HG02840 (cell line): ENCODE measurements around the gene RASL12.
"Not testable (repeated sequence)": the region's sequence is repeated elsewhere in the genome, so short reads cannot be mapped to it uniquely, and the experiment has no call there.

Experiments used
- ATAC-seq: cut with Tn5 transposase; IDR thresholded peaks from one replicate; pipeline ENCODE4 v1.9.1; 2021; ENCODE audit warnings: mild to moderate bottlenecking, moderate library complexity, moderate number of reproducible peaks; ENCODE audit not compliant: unreplicated experiment, low FRiP score

RASL12 gene

GRCh38 chr15:65067645-65068402 is at the start of gene RASL12:
Gene RASL12, minus strand, starts transcription at chr15:65067991. Its CDS starts 156 bp downstream, at chr15:65067835.
- ATAC-seq = no peak

GRCh38 chr15:65115542-65115941 is 47.8 kb upstream of the RASL12 start:
- no peak for ATAC-seq

GRCh38 chr15:65115086-65115485 is 47.3 kb upstream of the RASL12 start, which contains the start of gene UBAP1L:
Gene UBAP1L, minus strand, starts transcription at chr15:65115200. Its CDS starts 8,985 bp downstream, at chr15:65106215.
- no peak for ATAC-seq

- no peak for ATAC-seq
Measured at GRCh38 chr15:65110676-65111292, 43.0 kb upstream of the RASL12 start.

GRCh38 chr15:65106011-65106590 is 38.3 kb upstream of the RASL12 start:
- ATAC-seq = no peak

- ATAC-seq = no peak
Measured at GRCh38 chr15:65105038-65105437, 37.2 kb upstream of the RASL12 start.

GRCh38 chr15:65102912-65103311 is 35.1 kb upstream of the RASL12 start:
- ATAC-seq = no peak

- ATAC-seq = no peak
Measured at GRCh38 chr15:65101891-65102708, 34.3 kb upstream of the RASL12 start.

GRCh38 chr15:65101411-65101890 is 33.7 kb upstream of the RASL12 start:
- ATAC-seq = no peak

- no peak for ATAC-seq
Measured at GRCh38 chr15:65100442-65100841, 32.7 kb upstream of the RASL12 start.

GRCh38 chr15:65099801-65100200 is 32.0 kb upstream of the RASL12 start:
- not testable (repeated sequence) for ATAC-seq

GRCh38 chr15:65099336-65099735 is 31.5 kb upstream of the RASL12 start:
- ATAC-seq = no peak

- ATAC-seq = no peak
Measured at GRCh38 chr15:65097651-65098263, 30.0 kb upstream of the RASL12 start.

- ATAC-seq = no peak
Measured at GRCh38 chr15:65096481-65097385, 28.9 kb upstream of the RASL12 start.

- no peak for ATAC-seq
Measured at GRCh38 chr15:65095747-65096104, 27.9 kb upstream of the RASL12 start.

- no peak for ATAC-seq
Measured at GRCh38 chr15:65095011-65095746, 27.4 kb upstream of the RASL12 start.

- no peak for ATAC-seq
Measured at GRCh38 chr15:65094294-65094995, 26.7 kb upstream of the RASL12 start.

- not testable (repeated sequence) for ATAC-seq
Measured at GRCh38 chr15:65093793-65094170, 26.0 kb upstream of the RASL12 start.
